ENCODE measurements around the gene SNTG2. TPM values are rescaled to one million over a fixed set of nuclear protein-coding genes. Genes with fewer than 3 reads are reported as not detected.

Gene SNTG2
- total RNA-seq, 1 donor from 2014 or later = 2.7 TPM

DNA sequence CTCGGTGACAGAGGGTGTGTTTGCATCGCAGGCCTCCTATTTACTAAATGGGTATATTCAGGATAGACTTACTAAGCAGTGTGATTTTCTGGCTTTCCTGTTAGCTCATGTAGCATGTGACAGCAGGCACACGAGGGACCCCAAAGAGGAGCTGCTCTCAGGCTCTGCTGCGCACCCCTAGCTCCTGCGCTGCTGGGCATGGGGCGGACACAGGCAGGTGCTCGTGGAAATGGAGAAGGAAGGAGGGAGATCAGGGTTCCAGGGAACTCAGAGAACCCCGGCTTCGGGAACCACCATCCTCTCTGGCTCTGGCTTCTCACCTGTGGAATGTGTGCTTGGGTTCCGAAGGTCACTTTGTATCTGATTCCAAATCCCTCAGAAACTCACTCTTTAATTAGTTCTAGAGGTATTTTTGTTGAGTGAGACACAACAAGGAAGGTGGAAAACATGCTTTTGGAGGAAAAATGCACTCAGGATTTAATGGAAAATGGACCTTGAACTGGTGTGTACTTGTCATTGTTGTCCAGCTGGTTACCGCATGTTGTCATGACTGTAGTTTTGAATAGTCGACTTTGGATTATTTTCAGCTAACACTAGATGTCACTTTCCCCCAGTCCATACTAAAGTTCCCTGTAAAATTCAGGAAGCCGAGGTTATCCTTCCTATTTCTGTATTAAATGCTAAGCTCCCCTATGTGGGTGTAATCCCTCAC is 3.5 kb downstream of the SNTG2 start:
- peak; percentile 66 for DNase-seq

DNA sequence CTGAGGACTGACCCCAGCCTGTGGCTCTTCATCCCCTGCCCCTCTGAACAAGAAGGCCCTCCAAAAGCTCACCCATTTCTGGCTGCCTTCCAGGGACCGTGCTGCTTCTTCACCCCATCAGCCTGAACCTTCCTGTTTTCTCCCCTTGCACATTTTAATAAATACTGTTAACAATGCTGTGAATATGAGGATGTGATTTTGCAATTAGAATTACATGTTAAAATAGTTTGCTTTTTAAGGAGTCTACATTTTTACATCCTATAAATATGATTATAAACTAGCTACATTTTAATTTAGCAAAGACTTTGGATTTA is 4.0 kb downstream of the SNTG2 start:
- no peak for DNase-seq

GRCh38 chr2:955829-956731 is 5.4 kb downstream of the SNTG2 start:
- DNase-seq = no peak

GRCh38 chr2:959457-959856 is 8.8 kb downstream of the SNTG2 start:
- DNase-seq = no peak

DNA sequence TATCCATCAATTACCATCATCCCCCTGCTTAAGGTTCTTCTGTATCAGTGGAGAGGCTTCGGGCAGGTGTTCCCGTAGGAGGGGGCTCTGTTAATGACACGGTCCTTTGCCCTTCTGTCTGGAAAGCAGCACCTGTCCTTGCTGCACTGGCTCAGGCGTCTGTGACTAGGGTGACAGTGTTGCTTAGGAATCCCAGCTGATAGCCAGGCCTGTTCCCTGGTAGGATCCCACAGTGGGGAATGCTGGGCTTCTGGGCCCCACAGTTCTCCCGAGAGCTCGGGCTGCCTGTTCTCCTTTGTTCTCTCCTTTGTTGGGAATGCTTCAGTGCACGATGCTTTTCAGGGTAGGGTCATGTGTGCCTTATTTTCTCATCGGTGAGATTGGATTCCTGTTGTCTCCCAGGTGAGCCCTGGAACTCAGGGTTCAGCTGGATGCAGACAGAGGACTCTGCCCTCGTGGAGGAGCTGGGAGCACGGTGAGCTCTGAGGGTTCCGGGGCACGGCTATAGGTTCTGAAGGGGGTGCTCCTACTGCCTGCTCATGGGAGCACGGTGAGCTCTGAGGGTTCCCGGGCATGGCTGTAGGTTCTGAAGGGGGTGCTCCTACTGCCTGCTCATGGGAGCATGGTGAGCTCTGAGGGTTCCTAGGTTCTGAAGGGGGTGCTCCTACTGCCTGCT is 9.6 kb downstream of the SNTG2 start:
- no peak for DNase-seq

DNA sequence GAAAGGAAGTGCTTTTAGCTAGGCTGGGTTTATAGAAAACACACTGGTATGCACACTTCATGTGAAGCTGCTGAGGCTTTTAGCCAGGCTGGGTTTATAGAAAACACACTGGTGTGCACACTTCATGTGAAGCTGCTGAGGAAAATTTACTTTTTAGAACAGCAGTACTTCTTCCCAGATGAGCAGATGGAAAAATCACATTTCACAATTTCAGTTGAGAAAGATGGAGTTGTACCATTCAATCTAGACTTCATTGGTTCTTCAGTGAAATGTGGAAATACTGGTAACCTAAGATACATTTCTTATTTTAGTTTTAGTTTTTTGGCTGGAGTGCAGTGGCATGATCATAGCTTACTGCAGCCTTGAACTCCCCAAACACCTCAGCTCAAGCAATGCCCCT is 11.1 kb downstream of the SNTG2 start:
- DNase-seq = no peak

DNA sequence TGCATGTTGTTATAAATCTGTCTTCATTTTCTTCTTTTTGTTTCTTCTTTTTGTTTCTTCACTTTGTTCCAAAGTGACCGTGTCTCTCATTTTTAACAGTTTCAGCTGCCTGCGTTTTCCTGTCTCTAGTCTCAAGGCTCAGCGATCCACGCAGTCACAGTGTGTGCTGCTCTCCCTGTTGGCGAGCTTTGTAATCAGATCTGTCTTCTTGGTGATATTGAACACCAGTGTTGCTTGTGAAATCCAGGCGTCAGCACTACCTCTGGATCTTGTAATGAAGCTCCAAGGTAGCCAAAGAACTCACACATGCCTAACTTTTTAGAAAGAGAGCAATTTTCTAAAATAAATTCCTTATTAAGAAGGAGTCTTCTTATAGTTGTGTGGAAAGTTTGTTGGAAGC is 13.2 kb downstream of the SNTG2 start:
- no peak for DNase-seq

DNA sequence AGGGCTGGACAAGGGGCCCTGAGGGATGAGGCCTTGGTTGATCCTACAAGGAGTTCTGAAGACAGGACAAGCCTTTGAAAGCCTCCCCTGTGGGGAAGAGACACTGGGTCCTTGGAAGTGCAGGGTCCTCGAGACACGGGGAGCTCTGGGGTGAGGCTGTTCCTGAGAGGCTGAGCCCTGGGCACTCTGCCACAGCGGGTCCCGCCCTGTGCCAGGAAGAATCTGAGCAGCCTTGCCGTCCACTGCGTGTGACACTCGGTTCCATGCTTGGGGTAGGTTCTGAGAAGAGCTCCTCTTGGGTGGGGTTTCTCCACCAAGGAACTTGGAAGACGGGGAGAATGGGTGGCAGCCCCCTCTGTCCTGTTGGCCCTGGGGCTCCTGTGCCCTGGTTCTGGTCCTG is 13.9 kb downstream of the SNTG2 start:
- DNase-seq = no peak

DNA sequence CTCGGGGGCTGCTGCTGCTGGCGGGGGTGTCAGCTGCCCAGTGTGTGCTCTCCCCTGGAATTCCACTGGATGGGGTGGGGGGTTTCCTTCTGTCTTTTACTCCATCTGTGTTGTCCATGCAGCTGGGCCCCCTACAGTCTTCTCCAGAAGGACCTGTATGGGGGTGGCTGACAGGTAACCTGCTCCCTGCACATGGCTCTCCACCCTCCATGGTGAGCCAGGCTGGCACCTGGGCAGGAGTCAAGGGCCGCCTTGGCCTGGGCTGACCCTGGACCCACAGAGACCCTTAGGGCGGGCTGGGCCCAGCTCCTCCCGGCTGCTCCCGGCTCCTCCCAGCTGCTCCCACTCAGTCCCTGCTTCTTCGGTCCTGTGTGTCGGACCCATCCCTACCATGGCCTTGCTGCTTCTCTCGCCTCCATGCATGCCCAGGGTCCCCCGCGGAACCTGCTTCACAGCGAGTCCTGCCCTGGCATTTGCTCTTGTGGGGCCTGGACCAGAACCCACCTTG is 15.0 kb downstream of the SNTG2 start:
- DNase-seq = no peak

GRCh38 chr2:973129-973528 is 22.5 kb downstream of the SNTG2 start:
- no peak for DNase-seq

DNA sequence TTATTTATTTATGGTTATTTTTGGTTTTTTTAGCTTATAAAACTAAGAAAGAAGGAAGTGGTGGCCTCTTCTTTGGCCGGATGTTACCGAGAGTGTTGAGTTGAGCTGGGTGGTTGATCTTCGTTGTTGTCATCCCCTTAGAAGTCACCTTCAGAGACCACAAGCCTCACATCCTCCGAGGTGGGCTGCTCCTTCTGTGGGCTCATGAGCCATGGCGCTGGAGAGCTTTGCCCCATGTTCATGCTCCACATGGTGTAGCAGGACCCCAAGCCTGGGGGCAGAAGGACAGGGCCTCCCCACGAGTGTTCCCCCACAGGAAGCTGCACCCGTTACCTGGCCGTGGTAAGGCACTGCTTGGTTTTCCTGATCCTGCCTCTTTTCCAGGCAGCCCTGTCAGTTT is 23.4 kb downstream of the SNTG2 start:
- no peak for DNase-seq

DNA sequence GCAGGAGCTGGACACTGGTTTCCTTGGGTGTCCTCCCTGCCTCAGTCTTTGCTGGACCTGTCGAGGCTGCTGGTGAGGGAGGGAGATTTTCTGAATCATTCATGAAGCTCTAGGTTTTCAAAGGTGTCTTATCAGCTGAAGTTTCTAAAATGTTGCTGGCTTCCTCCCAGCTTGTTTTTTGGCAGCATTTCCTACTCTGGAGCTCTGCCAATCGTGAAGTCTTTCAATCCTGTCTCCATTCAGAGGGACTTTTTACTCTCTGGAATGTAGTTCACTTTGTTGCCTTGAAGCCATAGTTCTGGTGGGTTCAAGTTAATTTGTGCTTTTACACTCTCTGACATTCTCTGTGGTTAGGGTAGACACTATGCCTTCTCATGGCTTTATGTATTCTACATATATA is 23.9 kb downstream of the SNTG2 start:
- DNase-seq = peak; percentile 43

- DNase-seq = no peak
Observed at GRCh38 chr2:975095-975494, 24.4 kb downstream of the SNTG2 start.

GRCh38 chr2:979069-979928 is 28.6 kb downstream of the SNTG2 start:
- DNase-seq = peak; percentile 17

- DNase-seq = no peak
Observed at GRCh38 chr2:980176-980575, 29.5 kb downstream of the SNTG2 start.

- no peak for DNase-seq
Observed at GRCh38 chr2:981258-981657, 30.6 kb downstream of the SNTG2 start.

DNA sequence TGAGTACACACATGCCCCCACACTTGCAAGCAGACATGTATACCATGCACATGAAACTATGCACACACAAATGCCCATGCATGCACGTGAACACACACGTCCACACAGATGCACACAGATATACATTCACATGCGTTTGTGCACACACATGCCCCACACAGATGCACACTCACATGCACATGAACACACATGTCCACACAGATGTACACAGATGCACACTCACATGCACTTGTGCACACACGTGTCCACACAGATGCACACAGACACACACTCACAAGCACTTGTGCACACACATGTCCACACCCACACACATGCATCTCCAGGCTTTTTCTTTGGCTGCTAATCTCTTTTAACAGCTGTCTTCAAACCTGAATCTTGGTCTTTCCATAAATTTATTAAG is 31.1 kb downstream of the SNTG2 start:
- no peak for DNase-seq

- DNase-seq = peak; percentile 36
Observed at GRCh38 chr2:985317-985898, 34.8 kb downstream of the SNTG2 start.

GRCh38 chr2:987789-988188 is 37.1 kb downstream of the SNTG2 start:
- no peak for DNase-seq

- no peak for DNase-seq
Observed at GRCh38 chr2:989781-990467, 39.3 kb downstream of the SNTG2 start.

- DNase-seq = no peak
Observed at GRCh38 chr2:990970-991369, 40.3 kb downstream of the SNTG2 start.
